SK-N-SH treated with all-trans-retinoic acid at 6 μM for 48 hours (cell line): ENCODE results near the gene VAV1.

Experiments
- ATAC-seq: fragments of 200-7000 bp; cut with Tn5 transposase; 3 replicates; pipeline ENCODE4 v1.9.1; 2020; ENCODE audit warnings: mild to moderate bottlenecking, moderate library complexity
- ARNTL ChIP-seq: fragments of 450-650 bp; formaldehyde crosslinking; IDR thresholded peaks from 2 replicates; pipeline ENCODE4 v1.5.0; 2020; ENCODE audit warnings: low read depth, mild to moderate bottlenecking, moderate library complexity, borderline replicate concordance
- BACH2 ChIP-seq: fragments of 250-450 bp; sonication (Bioruptor Pico); IDR thresholded peaks from 2 replicates; pipeline ENCODE4 v1.9.0; 2021; ENCODE audit warnings: mild to moderate bottlenecking, borderline replicate concordance
- CREB5 ChIP-seq: fragments of 250-450 bp; sonication (Bioruptor Pico); IDR thresholded peaks from 2 replicates; pipeline ENCODE4 v1.5.1; 2020; ENCODE audit warnings: low read depth, mild to moderate bottlenecking, moderate library complexity
- GLIS3 ChIP-seq: fragments of 250-450 bp; sonication (Bioruptor Pico); IDR thresholded peaks from 2 replicates; pipeline ENCODE4 v1.5.0; 2020; ENCODE audit warnings: mild to moderate bottlenecking, moderate library complexity
- ISL1 ChIP-seq: fragments of 250-450 bp; sonication (Bioruptor Pico); IDR thresholded peaks from 2 replicates; pipeline ENCODE4 v2.1.2; 2022; ENCODE audit warnings: mild to moderate bottlenecking, moderate library complexity
- OSR1 ChIP-seq: fragments of 250-450 bp; sonication (Bioruptor Pico); IDR thresholded peaks from 2 replicates; pipeline ENCODE4 v1.8.0; 2022; ENCODE audit warnings: moderate library complexity, mild to moderate bottlenecking, inconsistent platforms
- POU6F1 ChIP-seq: fragments of 250-450 bp; sonication (Bioruptor Pico); IDR thresholded peaks from 2 replicates; pipeline ENCODE4 v1.8.0; 2021; ENCODE audit warnings: low read depth, mild to moderate bottlenecking, moderate library complexity, borderline replicate concordance
- PPARA ChIP-seq: fragments of 250-450 bp; sonication (Bioruptor Pico); IDR thresholded peaks from 2 replicates; pipeline ENCODE4 v1.5.0; 2020; ENCODE audit warnings: mild to moderate bottlenecking, borderline replicate concordance
- RARB ChIP-seq: fragments of 250-450 bp; sonication (Bioruptor Pico); IDR thresholded peaks from 2 replicates; pipeline ENCODE4 v1.8.0; 2021; ENCODE audit warnings: mild to moderate bottlenecking, moderate library complexity
- SNAI2 ChIP-seq: fragments of 250-450 bp; sonication (Bioruptor Pico); IDR thresholded peaks from 2 replicates; pipeline ENCODE4 v1.5.0; 2020; ENCODE audit warnings: mild to moderate bottlenecking, moderate library complexity
- TOX ChIP-seq: fragments of 250-450 bp; sonication (Bioruptor Pico); IDR thresholded peaks from 2 replicates; pipeline ENCODE4 v1.8.0; 2021; ENCODE audit warnings: mild to moderate bottlenecking, moderate library complexity, borderline replicate concordance
- ZFP3 ChIP-seq: fragments of 250-450 bp; sonication (Bioruptor Pico); IDR thresholded peaks from 2 replicates; pipeline ENCODE4 v1.5.0; 2020; ENCODE audit warnings: mild to moderate bottlenecking, moderate library complexity
- ZFP30 ChIP-seq: fragments of 450-650 bp; formaldehyde crosslinking; IDR thresholded peaks from 2 replicates; pipeline ENCODE4 v1.5.0; 2022; ENCODE audit warnings: mild to moderate bottlenecking, moderate library complexity
- ZNF565 ChIP-seq: fragments of 450-650 bp; formaldehyde crosslinking; conservative IDR thresholded peaks from 2 replicates; pipeline ENCODE4 v1.5.0; 2020; ENCODE audit warnings: low read depth, mild to moderate bottlenecking, moderate library complexity
- ZNF70 ChIP-seq: fragments of 450-650 bp; formaldehyde crosslinking; IDR thresholded peaks from 2 replicates; pipeline ENCODE4 v1.5.0; 2020; ENCODE audit warnings: mild to moderate bottlenecking, moderate library complexity
- ZNF8 ChIP-seq: fragments of 450-650 bp; formaldehyde crosslinking; IDR thresholded peaks from 2 replicates; pipeline ENCODE4 v1.5.0; 2020; ENCODE audit warnings: mild to moderate bottlenecking, moderate library complexity
- TF ChIP-seq, protein P1 (sequence below): fragments of 250-450 bp; sonication (Bioruptor Pico); IDR thresholded peaks from 2 replicates; pipeline ENCODE4 v1.8.0; 2020; ENCODE audit warnings: mild to moderate bottlenecking, moderate library complexity, borderline replicate concordance
- TF ChIP-seq, protein P2 (sequence below): fragments of 250-450 bp; sonication (Bioruptor Pico); IDR thresholded peaks from 2 replicates; pipeline ENCODE4 v1.5.0; 2020; ENCODE audit warnings: mild to moderate bottlenecking, moderate library complexity

Gene VAV1

GRCh38 chr19:6887316-6887715 lies 114.8 kb downstream of the VAV1 start, which contains the start of gene ADGRE1:
Gene ADGRE1, plus strand, starts transcription at chr19:6887579. Its CDS starts 30 bp downstream, at chr19:6887609.
- ATAC-seq = no peak
- TF ChIP-seq POU6F1 (CRISPR knock-in tag) = no peak
- no peak for TF ChIP-seq OSR1 (CRISPR knock-in tag)
- no peak for TF ChIP-seq TOX (CRISPR knock-in tag)
- no peak for TF ChIP-seq BACH2 (CRISPR knock-in tag)
- TF ChIP-seq ZNF8 = no peak

DNA sequence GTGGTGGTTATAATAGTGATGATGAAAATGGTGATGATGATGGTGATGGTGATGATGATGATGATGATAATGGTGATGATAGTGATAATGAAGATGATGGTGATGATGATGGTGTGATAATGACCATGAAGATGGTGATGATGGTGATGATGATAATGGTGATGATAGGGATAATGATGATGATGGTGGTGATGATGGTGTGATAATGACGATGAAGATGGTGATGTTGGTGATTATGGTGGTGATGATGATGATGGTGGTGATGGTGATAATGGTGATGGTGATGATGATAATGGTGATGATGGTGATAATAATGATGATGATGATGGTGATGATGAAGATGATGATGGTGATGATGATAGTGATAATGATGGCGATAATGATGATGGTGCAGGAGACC lies 116.5 kb downstream of the VAV1 start:
- no peak for TF ChIP-seq ZNF70 (CRISPR knock-in tag)
- no peak for TF ChIP-seq OSR1 (CRISPR knock-in tag)
- TF ChIP-seq, protein P1, sequence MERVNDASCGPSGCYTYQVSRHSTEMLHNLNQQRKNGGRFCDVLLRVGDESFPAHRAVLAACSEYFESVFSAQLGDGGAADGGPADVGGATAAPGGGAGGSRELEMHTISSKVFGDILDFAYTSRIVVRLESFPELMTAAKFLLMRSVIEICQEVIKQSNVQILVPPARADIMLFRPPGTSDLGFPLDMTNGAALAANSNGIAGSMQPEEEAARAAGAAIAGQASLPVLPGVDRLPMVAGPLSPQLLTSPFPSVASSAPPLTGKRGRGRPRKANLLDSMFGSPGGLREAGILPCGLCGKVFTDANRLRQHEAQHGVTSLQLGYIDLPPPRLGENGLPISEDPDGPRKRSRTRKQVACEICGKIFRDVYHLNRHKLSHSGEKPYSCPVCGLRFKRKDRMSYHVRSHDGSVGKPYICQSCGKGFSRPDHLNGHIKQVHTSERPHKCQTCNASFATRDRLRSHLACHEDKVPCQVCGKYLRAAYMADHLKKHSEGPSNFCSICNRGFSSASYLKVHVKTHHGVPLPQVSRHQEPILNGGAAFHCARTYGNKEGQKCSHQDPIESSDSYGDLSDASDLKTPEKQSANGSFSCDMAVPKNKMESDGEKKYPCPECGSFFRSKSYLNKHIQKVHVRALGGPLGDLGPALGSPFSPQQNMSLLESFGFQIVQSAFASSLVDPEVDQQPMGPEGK (CRISPR knock-in tag) = no peak
- no peak for TF ChIP-seq SNAI2 (CRISPR knock-in tag)
- TF ChIP-seq BACH2 (CRISPR knock-in tag) = no peak
- no peak for TF ChIP-seq ARNTL (CRISPR knock-in tag)
- TF ChIP-seq PPARA = no peak
- TF ChIP-seq, protein P2, sequence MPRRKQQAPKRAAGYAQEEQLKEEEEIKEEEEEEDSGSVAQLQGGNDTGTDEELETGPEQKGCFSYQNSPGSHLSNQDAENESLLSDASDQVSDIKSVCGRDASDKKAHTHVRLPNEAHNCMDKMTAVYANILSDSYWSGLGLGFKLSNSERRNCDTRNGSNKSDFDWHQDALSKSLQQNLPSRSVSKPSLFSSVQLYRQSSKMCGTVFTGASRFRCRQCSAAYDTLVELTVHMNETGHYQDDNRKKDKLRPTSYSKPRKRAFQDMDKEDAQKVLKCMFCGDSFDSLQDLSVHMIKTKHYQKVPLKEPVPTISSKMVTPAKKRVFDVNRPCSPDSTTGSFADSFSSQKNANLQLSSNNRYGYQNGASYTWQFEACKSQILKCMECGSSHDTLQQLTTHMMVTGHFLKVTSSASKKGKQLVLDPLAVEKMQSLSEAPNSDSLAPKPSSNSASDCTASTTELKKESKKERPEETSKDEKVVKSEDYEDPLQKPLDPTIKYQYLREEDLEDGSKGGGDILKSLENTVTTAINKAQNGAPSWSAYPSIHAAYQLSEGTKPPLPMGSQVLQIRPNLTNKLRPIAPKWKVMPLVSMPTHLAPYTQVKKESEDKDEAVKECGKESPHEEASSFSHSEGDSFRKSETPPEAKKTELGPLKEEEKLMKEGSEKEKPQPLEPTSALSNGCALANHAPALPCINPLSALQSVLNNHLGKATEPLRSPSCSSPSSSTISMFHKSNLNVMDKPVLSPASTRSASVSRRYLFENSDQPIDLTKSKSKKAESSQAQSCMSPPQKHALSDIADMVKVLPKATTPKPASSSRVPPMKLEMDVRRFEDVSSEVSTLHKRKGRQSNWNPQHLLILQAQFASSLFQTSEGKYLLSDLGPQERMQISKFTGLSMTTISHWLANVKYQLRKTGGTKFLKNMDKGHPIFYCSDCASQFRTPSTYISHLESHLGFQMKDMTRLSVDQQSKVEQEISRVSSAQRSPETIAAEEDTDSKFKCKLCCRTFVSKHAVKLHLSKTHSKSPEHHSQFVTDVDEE = no peak
- TF ChIP-seq ZNF565 (CRISPR knock-in tag) = no peak
- TF ChIP-seq, all 23 proteins: peak for 0

DNA sequence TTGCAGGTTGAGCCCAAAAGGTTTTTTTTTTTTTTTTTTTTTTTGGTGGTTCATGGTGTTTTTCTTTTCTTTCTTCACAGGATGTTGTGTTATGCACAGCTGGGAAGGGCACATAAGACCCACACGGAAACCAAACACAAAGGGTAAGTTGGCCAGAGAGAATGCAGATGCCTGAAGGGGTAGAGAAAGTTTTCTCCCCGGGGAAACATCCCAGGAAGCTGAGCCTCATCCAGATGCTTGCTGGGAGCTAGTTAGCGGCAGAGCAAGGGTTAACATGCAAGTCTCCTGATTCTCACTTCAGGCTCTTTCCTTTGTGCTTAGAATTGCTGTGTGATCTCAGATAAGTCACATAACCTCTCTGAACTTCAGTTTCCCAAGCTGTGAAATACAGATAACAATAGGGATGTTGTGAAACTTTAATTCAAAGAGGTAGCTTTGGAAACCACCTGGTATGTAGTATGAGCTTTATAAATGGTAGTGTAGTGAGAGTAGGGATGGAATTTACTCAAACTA lies 117.9 kb downstream of the VAV1 start:
- ATAC-seq = no peak

More for the DNA sequence above, 116.5 kb downstream of the VAV1 start:
- ATAC-seq = no peak

More for the DNA sequence above, 117.9 kb downstream of the VAV1 start:
- no peak for TF ChIP-seq RARB
- TF ChIP-seq TOX (CRISPR knock-in tag) = no peak
- no peak for TF ChIP-seq PPARA
- TF ChIP-seq CREB5 (CRISPR knock-in tag) = no peak
- no peak for TF ChIP-seq POU6F1 (CRISPR knock-in tag)
- no peak for TF ChIP-seq BACH2 (CRISPR knock-in tag)
- TF ChIP-seq, protein P2 = no peak
- TF ChIP-seq ISL1 = no peak
- TF ChIP-seq ZFP3 (CRISPR knock-in tag) = no peak
- no peak for TF ChIP-seq OSR1 (CRISPR knock-in tag)
- no peak for TF ChIP-seq GLIS3 (CRISPR knock-in tag)
- TF ChIP-seq ZFP30 (CRISPR knock-in tag) = no peak
- TF ChIP-seq SNAI2 (CRISPR knock-in tag) = no peak
